Liver (tissue), 9 donors: Measurements from ENCODE around the gene CREG2. TPM values are rescaled to one million over a fixed set of nuclear protein-coding genes. Genes with fewer than 3 reads are reported as not detected.
A peak's percentile ranks its signal among the peaks of the same experiment; 100 is the strongest.

ENCODE experiments used
- DNase-seq: peaks from one replicate; pipeline ENCODE4 v3.0.0-alpha.2; 2017; ENCODE audit warnings: low spot score
- H3K27ac ChIP-seq, 2 donors: one replicate each; pipeline ENCODE4 v1.7.0; 2013; ENCODE audit warnings: inconsistent platforms in 2 of 2, low read length in 2 of 2, control low read depth in 1 of 2, low read depth in 1 of 2, mild to moderate bottlenecking in 1 of 2
- H3K27me3 ChIP-seq, 4 donors: one replicate each; pipeline versions ENCODE4 v1.6.1 to v1.7.0; 2013; ENCODE audit warnings: low read length in 3 of 4, inconsistent platforms in 1 of 4, mild to moderate bottlenecking in 1 of 4, moderate library complexity in 1 of 4; ENCODE audit not compliant: control insufficient read depth in 4 of 4, insufficient read depth in 4 of 4
- H3K36me3 ChIP-seq, 4 donors: one replicate each; pipeline versions ENCODE4 v1.6.1 to v1.7.0; 2013; ENCODE audit warnings: low read length in 3 of 4, mild to moderate bottlenecking in 3 of 4, low read depth in 1 of 4, moderate library complexity in 1 of 4; ENCODE audit not compliant: control insufficient read depth in 4 of 4, insufficient read depth in 3 of 4
- H3K4me1 ChIP-seq, 4 donors: one replicate each; pipeline versions ENCODE4 v1.6.1 to v1.7.0; 2013; ENCODE audit warnings: low read length in 3 of 4, mild to moderate bottlenecking in 3 of 4, moderate library complexity in 1 of 4; ENCODE audit not compliant: control insufficient read depth in 4 of 4, insufficient read depth in 4 of 4
- H3K4me3 ChIP-seq, 3 donors: one replicate each; pipeline versions ENCODE4 v1.6.1 to v1.7.0; 2013; ENCODE audit warnings: low read length in 3 of 3, control low read depth in 1 of 3, low read depth in 1 of 3, mild to moderate bottlenecking in 1 of 3
- H3K9ac ChIP-seq, 2 donors: one replicate each; pipeline ENCODE4 v1.7.0; 2013; ENCODE audit warnings: low read length in 2 of 2, mild to moderate bottlenecking in 2 of 2, moderate library complexity in 2 of 2, control low read depth in 1 of 2, low read depth in 1 of 2
- H3K9me3 ChIP-seq, 4 donors: one replicate each; pipeline versions ENCODE4 v1.6.1 to v1.7.0; 2013; ENCODE audit warnings: low read length in 3 of 4; ENCODE audit not compliant: control insufficient read depth in 4 of 4
- ATF3 ChIP-seq: IDR thresholded peaks from 2 replicates; pipeline ENCODE4 v1.6.1; 2016; ENCODE audit warnings: antibody characterized with exemption
- CTCF ChIP-seq: fragments of 150-350 bp; IDR thresholded peaks from 2 replicates; pipeline ENCODE4 v1.5.1; 2017; ENCODE audit warnings: improper control_type of control experiment, low read depth, low read length; ENCODE audit not compliant: missing input control
- EGR1 ChIP-seq, 2 donors: IDR thresholded peaks; 2 replicates each; pipeline ENCODE4 v1.6.1; 2016 to 2018; ENCODE audit warnings: antibody characterized with exemption in 2 of 2, low read depth in 2 of 2
- FOXA1 ChIP-seq: IDR thresholded peaks from 2 replicates; pipeline ENCODE4 v1.6.1; 2016; ENCODE audit warnings: antibody characterized with exemption
- FOXA2 ChIP-seq: IDR thresholded peaks from 2 replicates; pipeline ENCODE4 v1.6.1; 2016; ENCODE audit warnings: antibody characterized with exemption
- GABPA ChIP-seq, 2 donors: IDR thresholded peaks in 1 of 2; conservative IDR thresholded peaks in 1 of 2; 2 replicates each; pipeline ENCODE4 v1.6.1; 2016; ENCODE audit warnings: antibody characterized with exemption in 2 of 2, mild to moderate bottlenecking in 1 of 2, moderate library complexity in 1 of 2
- HNF4A ChIP-seq, 2 donors: conservative IDR thresholded peaks; 2 replicates each; pipeline ENCODE4 v1.6.1; 2016; ENCODE audit warnings: antibody characterized with exemption in 2 of 2, mild to moderate bottlenecking in 2 of 2
- HNF4G ChIP-seq: IDR thresholded peaks from 2 replicates; pipeline ENCODE4 v1.6.1; 2016; ENCODE audit warnings: antibody characterized with exemption
- MAX ChIP-seq: IDR thresholded peaks from 2 replicates; pipeline ENCODE4 v1.6.1; 2016; ENCODE audit warnings: antibody characterized with exemption
- NR2F2 ChIP-seq: IDR thresholded peaks from 2 replicates; pipeline ENCODE4 v1.6.1; 2016; ENCODE audit warnings: antibody characterized with exemption
- RAD21 ChIP-seq, 2 donors: IDR thresholded peaks; 2 replicates each; pipeline ENCODE4 v1.6.1; 2016; ENCODE audit warnings: antibody characterized with exemption in 2 of 2, mild to moderate bottlenecking in 2 of 2
- REST ChIP-seq: IDR thresholded peaks from 2 replicates; pipeline ENCODE4 v1.6.1; 2016; ENCODE audit warnings: antibody characterized with exemption, mild to moderate bottlenecking
- RXRA ChIP-seq, 2 donors: IDR thresholded peaks; 2 replicates each; pipeline ENCODE4 v1.6.1; 2017 to 2018; ENCODE audit warnings: antibody characterized with exemption in 2 of 2, mild to moderate bottlenecking in 1 of 2
- SP1 ChIP-seq: IDR thresholded peaks from 2 replicates; pipeline ENCODE4 v1.6.1; 2018; ENCODE audit warnings: antibody characterized with exemption, mild to moderate bottlenecking
- TAF1 ChIP-seq: conservative IDR thresholded peaks from 2 replicates; pipeline ENCODE4 v1.6.1; 2016; ENCODE audit warnings: antibody characterized with exemption, mild to moderate bottlenecking
- YY1 ChIP-seq: IDR thresholded peaks from 2 replicates; pipeline ENCODE4 v1.6.1; 2016; ENCODE audit warnings: antibody characterized with exemption, mild to moderate bottlenecking
- ZBTB33 ChIP-seq: IDR thresholded peaks from 2 replicates; pipeline ENCODE4 v1.6.1; 2016; ENCODE audit warnings: antibody characterized with exemption
- whole genome bisulfite sequencing: extraction: QIAGEN DNeasy Blood & Tissue Kit; methylation state at CpG from one replicate; pipeline ENCODE4 v1.1.7; 2013; 5-methylcytosine and 5-hydroxymethylcytosine counted together
- polyA plus RNA-seq, 2 donors: library from polyadenylated mRNA; stranded (reverse) in 1 of 2; unstranded in 1 of 2; fragments of 200-250 nt in 1 of 2; fragments of >200 nt in 1 of 2; fragmentation: Nextera tagmentation in 1 of 2; extraction: Ambion mirVana in 1 of 2; gene quantifications; one replicate each; pipeline versions ENCODE4 v1.2.1 to v1.2.3, GENCODE V29; 2013 to 2015
- total RNA-seq, 2 donors: library from RNA; depleted of rRNA; stranded (reverse); fragments of >200 nt; gene quantifications; one replicate each; pipeline ENCODE4 v1.2.3, GENCODE V29; 2014
- donor health status: healthy.
- donor health status: healthy.
- donor health status: healthy.
- donor health status: healthy.
- donor health status: healthy.

The CREG2 gene
- total and polyA plus RNA-seq, 4 donors: 0.05 TPM; not detected in 3

- peak; percentile 15 for TF ChIP-seq ZBTB33
- TF ChIP-seq SP1: peak; percentile 78
- no peak for TF ChIP-seq GABPA (IDR thresholded peaks at IDR 0.05 in 1 of 2, conservative IDR thresholded peaks at IDR 0.05 in 1 of 2)
- peak; percentile 44 for TF ChIP-seq MAX
- no peak for TF ChIP-seq ATF3
- peak; percentile 79 for TF ChIP-seq HNF4G
Measured at GRCh38 chr2:101340141-101340551, 47.2 kb downstream of the CREG2 start (continued).

GRCh38 chr2:101339266-101339880, 47.9 kb downstream of the CREG2 start:
- no peaks in the 10 kb centered on the region for H3K27me3 ChIP-seq
- no peaks in the 10 kb centered on the region for H3K36me3 ChIP-seq
- 87% methylated on average over 4 of the region's 4 CpGs for WGBS
- DNase-seq: no peak
- H3K9ac ChIP-seq: peak overlapping the region in 1 of 2 donors; percentile 28
- H3K4me3 ChIP-seq: no peak overlapping the region
- no peak overlapping the region for H3K27ac ChIP-seq
- H3K4me1 ChIP-seq: peaks cover 0 to 16% (median 10%) of the 10 kb centered on the region in 4 donors
- TF ChIP-seq RXRA (IDR thresholded peaks at IDR 0.05) (no peak), RAD21 (IDR thresholded peaks at IDR 0.05) (no peak), HNF4A (conservative IDR thresholded peaks at IDR 0.05) (no peak), REST (no peak), HNF4G (no peak), ATF3 (no peak), SP1 (no peak), FOXA1 (no peak), NR2F2 (no peak), TAF1 (no peak), GABPA (IDR thresholded peaks at IDR 0.05 in 1 of 2, conservative IDR thresholded peaks at IDR 0.05 in 1 of 2) (no peak), ZBTB33 (no peak), CTCF (no peak), YY1 (no peak), EGR1 (IDR thresholded peaks at IDR 0.05; ENCODE audit: low read depth in 2 of 2) (no peak), FOXA2 (no peak)
- no peaks in the 10 kb centered on the region for H3K9me3 ChIP-seq
